H1 (cell line): ENCODE data around the gene AURKAIP1. TPM values are rescaled to one million over a fixed set of nuclear protein-coding genes. Genes with fewer than 3 reads are reported as not detected.

Experiments used
- CTCF ChIA-PET: fragments of 300-600 bp; sonication (Branson Sonifier 250); formaldehyde crosslinking; loops from one replicate; lab custom pipeline; 2021; ENCODE audit not compliant: partially characterized antibody; lab: Charles Lee
- POLR2A ChIA-PET: fragments of 300-600 bp; sonication (Branson Sonifier 250); formaldehyde crosslinking; loops from one replicate; lab custom pipeline; 2021; ENCODE audit warnings: inconsistent platforms; ENCODE audit not compliant: partially characterized antibody; lab: Charles Lee
- DNase-seq, 2 experiments: peaks; one replicate each; pipeline versions ENCODE4 v3.0.0 to v3.0.0-alpha.2; 2010 to 2022; ENCODE audit warnings: low spot score in 2 of 2, low read depth in 1 of 2, mixed read lengths in 1 of 2
- FAIRE-seq: peaks from 2 replicates; lab custom pipeline; 2011; peaks lifted over from hg19 to GRCh38; lab: Jason Lieb, UNC
- H2AFZ ChIP-seq: 2 replicates; pipeline ENCODE4 v1.8.1; 2012; ENCODE audit warnings: low read length, inconsistent platforms
- H2AK5ac ChIP-seq: 2 replicates; pipeline ENCODE4 v1.6.1; 2013; ENCODE audit warnings: low read depth, low read length
- H2BK120ac ChIP-seq: replicated peaks from 2 replicates; pipeline ENCODE3; 2013; ENCODE audit warnings: low read depth, low read length, inconsistent platforms
- H2BK12ac ChIP-seq: 2 replicates; pipeline ENCODE4 v1.6.1; 2013; ENCODE audit warnings: low read depth, low read length
- H2BK15ac ChIP-seq: 2 replicates; pipeline ENCODE4 v1.6.1; 2013; ENCODE audit warnings: low read length
- H2BK20ac ChIP-seq: 2 replicates; pipeline ENCODE4 v1.6.1; 2013; ENCODE audit warnings: low read length
- H2BK5ac ChIP-seq: 2 replicates; pipeline ENCODE4 v1.6.1; 2013; ENCODE audit warnings: low read depth, low read length
- H3K14ac ChIP-seq: 2 replicates; pipeline ENCODE4 v1.6.1; 2013; ENCODE audit warnings: inconsistent platforms; ENCODE audit not compliant: insufficient read length
- H3K18ac ChIP-seq: 2 replicates; pipeline ENCODE4 v1.6.1; 2013; ENCODE audit warnings: low read length; ENCODE audit errors: extremely low read depth
- H3K23ac ChIP-seq: 2 replicates; pipeline ENCODE4 v1.6.1; 2013; ENCODE audit warnings: inconsistent platforms; ENCODE audit not compliant: insufficient read length
- H3K23me2 ChIP-seq: 2 replicates; pipeline ENCODE4 v1.6.1; 2013; ENCODE audit warnings: low read depth, low read length
- H3K27ac ChIP-seq: 2 replicates; pipeline ENCODE4 v1.6.1; 2011; ENCODE audit warnings: low read depth, low read length, inconsistent platforms
- H3K27me3 ChIP-seq, 4 experiments: replicated peaks in 1 of 4; 1 replicate in 1 of 4; 2 replicates in 3 of 4; pipeline versions ENCODE4 v1.6.1 to v1.8.1; 2011 to 2013; ENCODE audit warnings: low read length in 3 of 4, mild to moderate bottlenecking in 3 of 4, inconsistent platforms in 2 of 4, mixed read lengths in 2 of 4, moderate library complexity in 1 of 4; ENCODE audit not compliant: control insufficient read depth in 3 of 4, insufficient read depth in 3 of 4; ENCODE audit errors: extremely low read depth in 1 of 4
- H3K36me3 ChIP-seq, 4 experiments: 2 replicates each; pipeline versions ENCODE4 v1.6.1 to v1.8.1; 2011 to 2013; ENCODE audit warnings: mild to moderate bottlenecking in 4 of 4, low read length in 3 of 4, moderate library complexity in 2 of 4, control low read depth in 1 of 4, inconsistent platforms in 1 of 4; ENCODE audit not compliant: insufficient read depth in 4 of 4, control insufficient read depth in 2 of 4
- H3K4ac ChIP-seq: replicated peaks from 2 replicates; pipeline ENCODE3; 2013; ENCODE audit warnings: low read length, low read depth, mixed read lengths, inconsistent platforms; ENCODE audit not compliant: insufficient read length
- H3K4me1 ChIP-seq, 4 experiments: replicated peaks in 1 of 4; 1 replicate in 1 of 4; 2 replicates in 3 of 4; pipeline versions ENCODE4 v1.6.1 to v1.8.1; 2011 to 2013; ENCODE audit warnings: low read length in 3 of 4, inconsistent platforms in 2 of 4, mixed read lengths in 1 of 4; ENCODE audit not compliant: insufficient read depth in 4 of 4, control insufficient read depth in 3 of 4
- H3K4me2 ChIP-seq, 2 experiments: 2 replicates each; pipeline versions ENCODE4 v1.6.1 to v1.8.1; 2011 to 2013; ENCODE audit warnings: low read depth in 2 of 2, low read length in 2 of 2, control low read depth in 1 of 2, inconsistent platforms in 1 of 2, mild to moderate bottlenecking in 1 of 2; ENCODE audit not compliant: insufficient read depth in 1 of 2
- H3K4me3 ChIP-seq, 4 experiments: fragments of 200-600, 300-600 bp in 1 of 4; sonication (generic), shearing (Covaris generic), sonication (Bioruptor Twin) in 1 of 4; 2 replicates each; pipeline versions ENCODE4 v1.5.1 to v1.8.1; 2011 to 2016; ENCODE audit warnings: low read length in 4 of 4, low read depth in 3 of 4, control low read depth in 2 of 4, inconsistent platforms in 2 of 4, mild to moderate bottlenecking in 2 of 4, mixed read lengths in 1 of 4, moderate library complexity in 1 of 4; ENCODE audit not compliant: insufficient read depth in 2 of 4; ENCODE audit errors: extremely low read depth in 1 of 4
- H3K56ac ChIP-seq: replicated peaks from 2 replicates; pipeline ENCODE3; 2013; ENCODE audit warnings: low read depth, mild to moderate bottlenecking, mixed read lengths, low read length, inconsistent platforms; ENCODE audit not compliant: insufficient read length
- H3K79me1 ChIP-seq: 2 replicates; pipeline ENCODE4 v1.6.1; 2013; ENCODE audit warnings: low read depth, low read length, control low read depth
- H3K79me2 ChIP-seq, 2 experiments: 2 replicates each; pipeline versions ENCODE4 v1.6.1 to v1.8.1; 2012 to 2013; ENCODE audit warnings: low read length in 2 of 2, mild to moderate bottlenecking in 2 of 2, inconsistent platforms in 1 of 2; ENCODE audit not compliant: insufficient read depth in 2 of 2, control insufficient read depth in 1 of 2
- H3K9ac ChIP-seq, 4 experiments: replicated peaks in 1 of 4; 1 replicate in 1 of 4; 2 replicates in 3 of 4; pipeline versions ENCODE4 v1.6.1 to v1.8.1; 2011 to 2013; ENCODE audit warnings: low read depth in 3 of 4, low read length in 3 of 4, control low read depth in 2 of 4, mild to moderate bottlenecking in 2 of 4, moderate library complexity in 2 of 4, inconsistent platforms in 1 of 4; ENCODE audit errors: extremely low read depth in 1 of 4
- H3K9me3 ChIP-seq, 2 experiments: 2 replicates each; pipeline versions ENCODE4 v1.6.1 to v1.8.1; 2012 to 2013; ENCODE audit warnings: mild to moderate bottlenecking in 2 of 2, moderate library complexity in 2 of 2, control low read depth in 1 of 2, inconsistent platforms in 1 of 2, low read depth in 1 of 2, low read length in 1 of 2, mixed read lengths in 1 of 2; ENCODE audit not compliant: insufficient read depth in 2 of 2
- H4K20me1 ChIP-seq, 2 experiments: replicated peaks in 1 of 2; 2 replicates each; pipeline versions ENCODE3 to v1.8.1; 2011 to 2013; ENCODE audit warnings: inconsistent platforms in 2 of 2, low read length in 2 of 2, mild to moderate bottlenecking in 1 of 2; ENCODE audit not compliant: insufficient read depth in 2 of 2, control insufficient read depth in 1 of 2
- H4K5ac ChIP-seq: 2 replicates; pipeline ENCODE4 v1.6.1; 2013; ENCODE audit warnings: low read length, low read depth, mixed read lengths, inconsistent platforms; ENCODE audit not compliant: insufficient read length
- H4K8ac ChIP-seq: 2 replicates; pipeline ENCODE4 v1.8.0; 2013; ENCODE audit warnings: mild to moderate bottlenecking, moderate library complexity, low read length, inconsistent platforms; ENCODE audit not compliant: insufficient read depth; ENCODE audit errors: extremely low read depth
- H4K91ac ChIP-seq: replicated peaks from 2 replicates; pipeline ENCODE3; 2013; ENCODE audit warnings: low read length, mixed read lengths, inconsistent platforms; ENCODE audit not compliant: insufficient read length
- ASH2L ChIP-seq: fragments of 200-600, 300-600 bp; sonication (generic); IDR thresholded peaks from one replicate; pipeline ENCODE4 v1.7.1; 2017; ENCODE audit warnings: low read length
- JUN ChIP-seq: IDR thresholded peaks from 2 replicates; pipeline ENCODE4 v1.6.1; 2011; ENCODE audit warnings: low read depth, mild to moderate bottlenecking, improper control_type of control experiment, low read length
- NANOG ChIP-seq: IDR thresholded peaks from 2 replicates; pipeline ENCODE4 v1.6.1; 2011; ENCODE audit warnings: low read length, low read depth, mild to moderate bottlenecking, inconsistent platforms; ENCODE audit not compliant: insufficient read depth, poor library complexity, severe bottlenecking
- POU5F1 ChIP-seq: IDR thresholded peaks from 2 replicates; pipeline ENCODE4 v1.6.1; 2011; ENCODE audit warnings: low read depth, mild to moderate bottlenecking, low read length, moderate library complexity
- SRF ChIP-seq: IDR thresholded peaks from 2 replicates; pipeline ENCODE4 v1.6.1; 2011; ENCODE audit warnings: mild to moderate bottlenecking, low read depth, low read length, moderate library complexity
- WGBS, 2 experiments: shearing (Covaris generic) in 1 of 2; methylation state at CpG; one replicate each; pipeline versions ENCODE4 v1.1.6 to v1.1.7; 2013 to 2015; ENCODE audit warnings: low lambda C conversion rate in 2 of 2, mixed read lengths in 2 of 2, inconsistent platforms in 1 of 2, low coverage in 1 of 2, missing lambda C conversion rate in 1 of 2; ENCODE audit not compliant: insufficient replicate concordance in 2 of 2, insufficient coverage in 1 of 2, insufficient read length in 1 of 2; ENCODE audit errors: extremely low coverage in 1 of 2, missing lambda C conversion rate in 1 of 2; 5-methylcytosine and 5-hydroxymethylcytosine counted together
- polyA plus RNA-seq, 7 experiments: library from polyadenylated mRNA; depleted of rRNA in 3 of 7; stranded (reverse) in 5 of 7; unstranded in 2 of 7; fragments of >200 nt in 5 of 7; fragments of 200-250 nt in 2 of 7; gene quantifications; 1 replicate in 5 of 7; 2 replicates in 1 of 7; 4 replicates in 1 of 7; pipeline versions ENCODE4 v1.2.1 to v1.2.3, GENCODE V29; 2011 to 2013; ENCODE audit warnings: missing spikeins in 2 of 7, mixed read lengths in 2 of 7
- total RNA-seq: library from RNA; stranded (reverse); fragmentation: NEBNext Ultra II Directional; extraction: Animal tissue kit (Norgen Biotek cat#: 25700); gene quantifications from 2 replicates; pipeline ENCODE4 v1.2.1, GENCODE V29; 2021
- TF ChIP-seq, protein P1 (sequence below), 3 experiments: IDR thresholded peaks; 1 replicate in 2 of 3; 2 replicates in 1 of 3; pipeline versions ENCODE4 v1.5.1 to v1.6.1; 2011; ENCODE audit warnings: low read length in 3 of 3, mild to moderate bottlenecking in 3 of 3, inconsistent platforms in 2 of 3, low read depth in 1 of 3, moderate library complexity in 1 of 3; ENCODE audit not compliant: insufficient read depth in 1 of 3; ENCODE audit errors: control extremely low read depth in 1 of 3
- TF ChIP-seq, protein P2 (sequence below): IDR thresholded peaks from 2 replicates; pipeline ENCODE4 v1.6.1; 2012; ENCODE audit warnings: inconsistent platforms

Gene AURKAIP1
- total and polyA plus RNA-seq, 2 of the 8 experiments (the other 6 are each of a cell fraction or from before 2014, with no cell fraction given): 87.8 to 194 TPM

DNA sequence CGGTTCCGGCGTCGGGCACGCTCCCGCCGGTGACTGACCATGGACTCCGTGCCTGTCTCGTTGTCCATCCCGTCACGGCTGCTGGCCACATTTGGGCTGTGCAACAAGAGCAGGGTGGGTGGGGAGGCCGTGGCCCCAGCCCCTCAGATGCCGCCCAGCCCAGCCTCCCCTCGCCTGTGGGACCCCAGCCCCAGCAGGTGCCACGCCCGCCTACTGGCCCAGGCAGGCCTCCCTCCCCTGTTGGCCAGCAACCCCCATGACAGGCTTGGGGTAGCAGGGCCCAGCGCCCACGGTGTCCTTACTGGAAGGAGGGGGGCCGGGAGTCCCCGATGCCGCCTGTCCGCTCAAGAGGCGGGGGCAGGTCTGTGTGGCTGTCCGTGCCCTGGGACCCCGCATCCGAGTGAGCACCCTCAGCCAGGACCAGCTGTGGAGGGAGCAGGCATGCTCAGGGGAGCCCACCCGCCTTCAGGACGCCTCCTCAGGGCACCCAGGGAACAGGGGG is 32.9 kb downstream of the AURKAIP1 start:
- Histone ChIP-seq H4K8ac (no peak overlapping the region), H4K91ac (no peak overlapping the region), H4K20me1 (peaks cover 22 to 47% of the 10 kb centered on the region in 2 experiments), H2BK120ac (no peak overlapping the region), H3K9ac (no peak overlapping the region), H3K23ac (no peak overlapping the region), H2BK12ac (no peak overlapping the region), H2AFZ (no peak overlapping the region), H3K23me2 (peaks cover 1% of the 10 kb centered on the region; the same call in 1 of the 2 replicates), H3K79me1 (peaks cover 24% of the 10 kb centered on the region), H3K79me2 (peaks cover 0 to 17% of the 10 kb centered on the region in 2 experiments; a peak in 2 of 4 replicates), H3K56ac (no peak overlapping the region), H3K4me1 (peaks cover 0 to 2% (median under 1%) of the 10 kb centered on the region in 4 experiments; a peak in 3 of 7 replicates), H3K27me3 (no peaks in the 10 kb centered on the region; a peak in 1 of 7 replicates), H3K14ac (no peak overlapping the region), H3K4me3 (no peak overlapping the region), H3K27ac (no peak overlapping the region), H3K18ac (no peak overlapping the region), H4K5ac (no peak overlapping the region), H2BK15ac (no peak overlapping the region), H3K36me3 (peaks cover 2 to 35% (median 15%) of the 10 kb centered on the region in 4 experiments; a peak in 7 of 8 replicates), H2AK5ac (no peak overlapping the region), H2BK5ac (no peak overlapping the region), H2BK20ac (no peak overlapping the region), H3K4ac (no peak overlapping the region), H3K4me2 (no peak overlapping the region), H3K9me3 (peaks cover 0 to 5% of the 10 kb centered on the region in 2 experiments; a peak in 1 of 4 replicates)
- WGBS, 2 experiments: 97% methylated on average over 22 of the region's 28 CpGs; no CpG with 5 or more reads in 1 of the 2 experiments
- ChIA-PET CTCF (interaction anchor here (0.8 to 1.5 kb wide), 6 partner anchors 10 to 51 kb away, joined by 3 to 5 read pairs (median 4); partner anchors contain the start of gene AURKAIP1), POLR2A (interaction anchor here (0.8 to 1.3 kb wide), 6 partner anchors 12 to 57 kb away, joined by 3 to 5 read pairs (median 4); partner anchors contain the start of genes AURKAIP1 and CCNL2)
- no peak for TF ChIP-seq NANOG
- TF ChIP-seq, protein P1, sequence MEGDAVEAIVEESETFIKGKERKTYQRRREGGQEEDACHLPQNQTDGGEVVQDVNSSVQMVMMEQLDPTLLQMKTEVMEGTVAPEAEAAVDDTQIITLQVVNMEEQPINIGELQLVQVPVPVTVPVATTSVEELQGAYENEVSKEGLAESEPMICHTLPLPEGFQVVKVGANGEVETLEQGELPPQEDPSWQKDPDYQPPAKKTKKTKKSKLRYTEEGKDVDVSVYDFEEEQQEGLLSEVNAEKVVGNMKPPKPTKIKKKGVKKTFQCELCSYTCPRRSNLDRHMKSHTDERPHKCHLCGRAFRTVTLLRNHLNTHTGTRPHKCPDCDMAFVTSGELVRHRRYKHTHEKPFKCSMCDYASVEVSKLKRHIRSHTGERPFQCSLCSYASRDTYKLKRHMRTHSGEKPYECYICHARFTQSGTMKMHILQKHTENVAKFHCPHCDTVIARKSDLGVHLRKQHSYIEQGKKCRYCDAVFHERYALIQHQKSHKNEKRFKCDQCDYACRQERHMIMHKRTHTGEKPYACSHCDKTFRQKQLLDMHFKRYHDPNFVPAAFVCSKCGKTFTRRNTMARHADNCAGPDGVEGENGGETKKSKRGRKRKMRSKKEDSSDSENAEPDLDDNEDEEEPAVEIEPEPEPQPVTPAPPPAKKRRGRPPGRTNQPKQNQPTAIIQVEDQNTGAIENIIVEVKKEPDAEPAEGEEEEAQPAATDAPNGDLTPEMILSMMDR (IDR thresholded peaks at IDR 0.05; ENCODE audit: control extremely low read depth in 1 of 3, insufficient read depth in 1 of 3, low read depth in 1 of 3, low read length in 3 of 3): no peak
- TF ChIP-seq POU5F1: no peak
- no peak for TF ChIP-seq SRF
- TF ChIP-seq, protein P2, sequence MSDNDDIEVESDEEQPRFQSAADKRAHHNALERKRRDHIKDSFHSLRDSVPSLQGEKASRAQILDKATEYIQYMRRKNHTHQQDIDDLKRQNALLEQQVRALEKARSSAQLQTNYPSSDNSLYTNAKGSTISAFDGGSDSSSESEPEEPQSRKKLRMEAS: no peak
- no peak for TF ChIP-seq ASH2L
- no peak for TF ChIP-seq JUN
- FAIRE-seq (no peak), DNase-seq (no peak)
